HK-2 (cell line): ENCODE results near the gene APOL2.
A peak's percentile ranks its signal among the peaks of the same experiment; 100 is the strongest.
"Not testable (repeated sequence)": the region's sequence is repeated elsewhere in the genome, so short reads cannot be mapped to it uniquely, and the experiment has no call there.

ENCODE experiments used
- DNase-seq: peaks from one replicate; pipeline ENCODE4 v3.0.0-alpha.2; 2018; ENCODE audit not compliant: unreplicated experiment

The APOL2 gene

DNA sequence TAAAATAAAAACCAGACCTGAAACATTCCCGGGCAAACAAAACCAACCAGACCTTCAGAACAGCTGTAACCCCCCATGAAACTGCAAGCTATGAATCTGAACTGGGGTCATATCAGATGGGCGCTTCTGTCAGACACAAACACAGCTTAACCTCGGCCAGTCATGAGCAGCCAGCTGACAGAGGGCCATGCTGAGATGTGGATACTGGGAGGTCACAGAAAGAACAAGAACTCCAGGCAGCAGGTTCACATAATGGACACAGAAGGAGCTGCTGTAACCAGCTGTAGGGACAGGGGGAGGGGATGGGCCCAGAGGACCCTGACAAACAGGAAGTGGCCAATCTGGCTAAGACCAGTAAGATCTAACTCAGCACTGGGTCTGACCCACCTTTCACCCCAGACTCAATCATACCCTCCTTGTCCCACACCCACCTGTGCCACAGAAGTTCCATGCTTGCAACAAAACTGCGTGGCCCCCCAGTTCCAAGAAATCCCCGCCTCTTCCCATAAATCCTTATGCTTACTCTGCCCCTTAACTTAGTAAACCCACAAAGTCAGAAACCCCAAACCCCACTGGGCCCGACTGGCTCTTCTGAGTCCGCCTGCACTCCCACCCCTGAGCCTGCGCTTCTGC lies 41.7 kb downstream of the APOL2 start:
- DNase-seq: no peak

- DNase-seq: no peak
Measured at GRCh38 chr22:36197065-36197440, 42.3 kb downstream of the APOL2 start.

- no peak for DNase-seq
Measured at GRCh38 chr22:36196254-36197064, 42.9 kb downstream of the APOL2 start.

DNA sequence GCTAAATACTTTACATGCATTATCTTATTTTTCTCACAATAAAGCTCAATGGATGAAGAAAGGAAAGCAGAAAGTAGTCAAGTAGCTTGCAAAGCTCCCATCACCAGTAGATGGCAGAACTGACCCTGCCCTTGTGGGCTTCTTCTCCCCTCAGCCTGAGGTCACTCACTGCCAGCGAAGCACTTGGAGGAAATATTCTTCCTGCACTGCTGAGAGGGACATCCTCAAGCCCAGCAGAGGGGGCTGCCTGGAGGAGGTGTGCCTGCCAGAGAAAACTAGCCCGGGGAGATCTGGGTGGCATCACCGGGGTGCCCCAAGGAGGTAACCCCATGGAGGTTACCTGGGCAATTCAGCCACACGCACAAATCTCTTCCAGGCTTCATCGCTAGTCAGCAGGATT lies 44.4 kb downstream of the APOL2 start:
- peak; percentile 45 for DNase-seq

- DNase-seq: no peak
Measured at GRCh38 chr22:36194385-36194784, 44.9 kb downstream of the APOL2 start.

- no peak for DNase-seq
Measured at GRCh38 chr22:36193577-36193976, 45.8 kb downstream of the APOL2 start.

- no peak for DNase-seq
Measured at GRCh38 chr22:36193171-36193570, 46.2 kb downstream of the APOL2 start.

GRCh38 chr22:36192542-36192941 lies 46.8 kb downstream of the APOL2 start:
- DNase-seq: no peak

GRCh38 chr22:36191106-36191836 lies 48.1 kb downstream of the APOL2 start:
- no peak for DNase-seq

DNA sequence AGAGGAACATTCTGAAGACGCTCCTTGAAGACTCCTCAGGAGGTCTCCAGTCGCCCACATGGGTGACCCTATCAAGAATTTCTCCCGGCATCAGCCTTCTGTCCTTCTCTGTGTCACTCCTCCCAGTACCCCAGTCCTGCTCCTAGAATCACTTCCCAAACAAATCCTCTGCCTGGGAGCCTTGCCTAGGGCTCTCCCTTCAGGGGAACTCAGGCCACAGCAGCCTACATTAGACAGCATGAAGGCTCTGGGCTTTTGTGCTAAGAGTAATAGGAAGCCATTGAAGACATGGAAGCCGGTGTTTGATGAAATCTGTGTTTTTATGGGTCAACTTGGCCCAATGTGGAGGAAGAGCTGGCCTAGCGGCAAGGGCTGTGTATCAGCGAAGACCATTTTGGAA lies 51.5 kb downstream of the APOL2 start:
- not testable (repeated sequence) for DNase-seq

DNA sequence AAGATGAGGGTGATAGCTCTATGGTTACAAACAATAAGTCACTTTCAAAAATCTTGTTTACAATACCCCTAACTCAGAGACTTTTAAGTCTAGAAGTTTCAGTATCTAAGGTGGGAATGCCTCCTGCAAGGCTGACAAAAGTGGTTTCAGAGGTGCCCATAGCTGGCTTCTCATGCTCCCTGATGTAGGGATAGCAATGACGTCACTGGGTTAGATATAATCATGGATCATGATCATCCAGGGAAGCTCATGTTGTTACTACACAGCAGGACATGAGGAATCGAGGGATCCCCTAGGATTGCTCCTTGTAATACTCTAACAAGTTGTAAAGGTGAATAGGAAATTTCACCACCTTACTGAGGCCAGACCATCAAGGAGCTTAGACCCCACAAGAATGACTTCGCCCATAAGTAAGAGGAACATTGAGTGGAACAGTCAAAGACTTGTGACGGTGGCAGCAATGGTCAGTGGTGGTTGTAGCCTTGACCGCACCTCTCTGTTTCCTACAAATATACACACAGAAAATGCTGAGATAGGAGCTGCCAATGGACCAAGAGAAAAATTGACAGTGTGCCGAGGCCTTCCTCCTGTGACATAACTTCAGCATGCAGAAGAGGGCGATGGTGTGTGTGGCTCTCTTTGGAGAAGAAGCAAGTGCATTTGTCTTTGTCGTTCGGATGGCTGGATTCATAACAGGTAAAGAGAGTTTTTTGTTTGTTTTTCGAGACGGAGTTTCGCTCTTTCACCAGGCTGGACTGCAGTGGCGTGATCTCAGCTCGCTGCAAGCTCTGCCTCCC lies 53.3 kb downstream of the APOL2 start:
- DNase-seq: no peak

- DNase-seq: no peak
Measured at GRCh38 chr22:36184433-36185025, 54.8 kb downstream of the APOL2 start.

- no peak for DNase-seq
Measured at GRCh38 chr22:36183446-36183845, 55.9 kb downstream of the APOL2 start.

DNA sequence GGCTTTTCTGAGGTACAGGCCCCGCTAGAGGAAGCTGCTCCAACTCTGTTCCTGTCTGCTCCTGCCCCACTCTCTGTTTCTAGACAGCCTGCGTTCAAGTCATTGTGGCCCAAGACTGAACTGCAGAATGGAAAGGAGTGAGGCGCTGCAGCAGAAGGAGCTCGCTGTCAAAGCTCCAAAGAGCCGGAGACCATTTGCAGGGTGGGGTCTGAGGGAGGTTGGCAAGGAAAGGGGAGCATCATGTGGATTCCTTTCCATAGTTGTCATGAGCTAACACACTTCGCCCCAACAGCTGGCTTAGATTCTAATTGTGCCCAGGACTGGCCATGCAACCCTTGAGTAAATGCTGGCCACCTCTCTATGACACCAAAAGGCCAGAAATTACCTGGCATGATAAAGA lies 56.5 kb downstream of the APOL2 start:
- DNase-seq: no peak

DNA sequence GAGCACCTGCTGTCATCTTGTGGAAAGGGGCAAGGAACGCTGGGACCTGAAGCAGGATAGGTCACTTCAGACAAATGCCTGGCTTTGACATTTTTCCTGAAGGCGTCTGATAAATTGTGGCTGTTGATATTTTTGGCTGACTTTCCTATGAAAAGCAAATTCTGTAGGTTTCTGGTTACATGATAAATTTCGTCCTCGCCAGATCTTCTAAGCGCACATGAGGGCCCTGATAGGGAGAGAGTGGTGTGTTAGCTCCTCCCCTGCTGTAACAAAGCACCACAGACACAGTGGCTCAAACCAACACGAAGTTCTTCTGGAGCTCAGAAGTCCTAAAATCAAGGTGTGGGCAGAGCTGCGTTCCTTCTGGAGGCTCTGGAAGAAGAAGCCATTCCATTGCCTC lies 57.3 kb downstream of the APOL2 start:
- DNase-seq: no peak

DNA sequence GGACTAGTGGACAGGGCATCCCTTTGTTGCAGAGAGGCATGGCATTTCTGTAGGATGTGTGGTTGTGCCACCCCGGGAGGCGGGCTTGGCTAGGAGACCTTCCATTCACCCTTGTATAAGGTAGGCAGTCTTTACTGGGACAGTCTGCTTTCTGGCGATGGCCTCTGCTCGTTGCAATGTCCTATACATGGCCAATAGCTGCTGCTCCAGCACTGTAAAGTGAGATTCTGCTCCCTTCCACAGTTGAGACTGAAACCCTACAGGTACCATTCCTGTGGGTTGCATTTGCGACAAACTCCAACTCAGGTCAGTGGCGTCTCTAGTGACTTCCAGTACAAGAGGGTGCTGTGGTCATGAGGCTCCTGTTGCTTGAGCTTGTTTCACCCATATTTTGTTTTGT lies 58.4 kb downstream of the APOL2 start:
- DNase-seq: no peak

GRCh38 chr22:36180038-36180880 lies 59.1 kb downstream of the APOL2 start:
- DNase-seq: peak; percentile 67

GRCh38 chr22:36177160-36177559 lies 62.2 kb downstream of the APOL2 start:
- DNase-seq: no peak
